B cell (primary cell): ENCODE data around the gene RNLS. TPM values are rescaled to one million over a fixed set of nuclear protein-coding genes. Genes with fewer than 3 reads are reported as not detected.

Source experiments
- ATAC-seq: fragments of 200-7000 bp; cut with Tn5 transposase; one replicate; pipeline ENCODE4 v1.10.0; 2021; ENCODE audit warnings: low read depth, mild to moderate bottlenecking, moderate number of reproducible peaks, moderate library complexity
- CTCF ChIA-PET: fragments of 350-600 bp; sonication (Branson Sonifier 250); formaldehyde crosslinking; loops from one replicate; lab custom pipeline; 2021; ENCODE audit warnings: antibody characterized with exemption, inconsistent platforms; lab: Charles Lee
- POLR2A ChIA-PET: fragments of 350-600 bp; sonication (Branson Sonifier 250); formaldehyde crosslinking; loops from one replicate; lab custom pipeline; 2021; ENCODE audit warnings: antibody characterized with exemption; lab: Charles Lee
- DNase-seq: peaks from one replicate; pipeline ENCODE4 v3.0.0; 2013
- H2AFZ ChIP-seq: 2 replicates; pipeline ENCODE4 v1.6.1; 2012; ENCODE audit warnings: mild to moderate bottlenecking, low read depth, low read length; ENCODE audit not compliant: insufficient read depth, poor library complexity, severe bottlenecking
- H3K27ac ChIP-seq, 2 donors: 1 replicate in 1 of 2; 2 replicates in 1 of 2; pipeline ENCODE4 v1.5.1; 2012 to 2013; ENCODE audit warnings: low read length in 2 of 2, mild to moderate bottlenecking in 2 of 2, moderate library complexity in 1 of 2
- H3K27me3 ChIP-seq, 4 experiments: fragments of 200-600 bp in 1 of 4; sonication (generic) in 1 of 4; replicated peaks in 1 of 4; 1 replicate in 2 of 4; 2 replicates in 2 of 4; pipeline versions ENCODE4 v1.6.1 to v1.7.0; 2013 to 2016; ENCODE audit warnings: low read length in 3 of 4, mild to moderate bottlenecking in 2 of 4, mixed read lengths in 1 of 4, moderate library complexity in 1 of 4; ENCODE audit not compliant: insufficient read depth in 4 of 4, control insufficient read depth in 3 of 4; ENCODE audit errors: control extremely low read depth in 1 of 4
- H3K36me3 ChIP-seq, 2 experiments: replicated peaks in 1 of 2; 1 replicate in 1 of 2; 2 replicates in 1 of 2; pipeline versions ENCODE4 v1.6.1 to v1.7.1; 2013; ENCODE audit warnings: low read length in 1 of 2; ENCODE audit not compliant: insufficient read depth in 2 of 2, control insufficient read depth in 1 of 2; ENCODE audit errors: control extremely low read depth in 1 of 2, extremely low read depth in 1 of 2
- H3K4me1 ChIP-seq, 2 donors: fragments of 200-600 bp in 1 of 2; sonication (generic) in 1 of 2; 1 replicate in 1 of 2; 2 replicates in 1 of 2; pipeline versions ENCODE4 v1.5.1 to v1.6.1; 2013 to 2017; ENCODE audit warnings: low read length in 2 of 2; ENCODE audit not compliant: control insufficient read depth in 2 of 2, insufficient read depth in 2 of 2
- H3K4me2 ChIP-seq: replicated peaks from 2 replicates; pipeline ENCODE3; 2012; ENCODE audit warnings: mild to moderate bottlenecking, low read depth, low read length; ENCODE audit not compliant: poor library complexity, severe bottlenecking
- H3K4me3 ChIP-seq, 5 experiments: fragments of 200-600 bp in 1 of 5; sonication (generic) in 1 of 5; 1 replicate in 3 of 5; 2 replicates in 2 of 5; pipeline versions ENCODE4 v1.5.1 to v1.7.0; 2011 to 2016; ENCODE audit warnings: low read length in 4 of 5, mild to moderate bottlenecking in 4 of 5, low read depth in 2 of 5, control low read depth in 1 of 5, moderate library complexity in 1 of 5; ENCODE audit not compliant: insufficient read depth in 1 of 5; ENCODE audit errors: control extremely low read depth in 1 of 5, extremely low read depth in 1 of 5
- H3K79me2 ChIP-seq: fragments of 200-600 bp; sonication (generic); one replicate; pipeline ENCODE4 v1.6.0; 2016; ENCODE audit warnings: low read length; ENCODE audit not compliant: control insufficient read depth, insufficient read depth
- H3K9ac ChIP-seq: fragments of 200-600 bp; sonication (generic); 2 replicates; pipeline ENCODE4 v1.6.1; 2017; ENCODE audit warnings: mild to moderate bottlenecking, low read length, moderate library complexity
- H3K9me3 ChIP-seq, 3 donors: one replicate each; pipeline versions ENCODE4 v1.6.1 to v1.7.1; 2013; ENCODE audit warnings: low read length in 2 of 3; ENCODE audit not compliant: control insufficient read depth in 2 of 3, insufficient read depth in 1 of 3; ENCODE audit errors: control extremely low read depth in 1 of 3
- H4K20me1 ChIP-seq: 2 replicates; pipeline ENCODE4 v1.6.0; 2012; ENCODE audit warnings: mild to moderate bottlenecking, low read length; ENCODE audit not compliant: insufficient read depth, control insufficient read depth, poor library complexity, severe bottlenecking
- H3K27ac Mint-ChIP-seq: one replicate; pipeline ENCODE4 v1.8.0; 2021; ENCODE audit warnings: mixed read lengths
- H3K27me3 Mint-ChIP-seq: one replicate; pipeline ENCODE4 v1.8.0; 2021; ENCODE audit warnings: mixed read lengths
- H3K4me1 Mint-ChIP-seq: one replicate; pipeline ENCODE4 v1.8.0; 2021; ENCODE audit warnings: mixed read lengths
- H3K4me3 Mint-ChIP-seq: one replicate; pipeline ENCODE4 v1.8.0; 2021; ENCODE audit warnings: mixed read lengths
- H3K9me3 Mint-ChIP-seq: one replicate; pipeline ENCODE4 v1.8.0; 2022; ENCODE audit warnings: mixed read lengths; ENCODE audit not compliant: insufficient read depth
- CTCF ChIP-seq: fragments of 200-600 bp; IDR thresholded peaks from one replicate; pipeline ENCODE4 v1.8.0; 2022; ENCODE audit warnings: antibody characterized with exemption, mild to moderate bottlenecking
- EZH2 ChIP-seq: IDR thresholded peaks from 2 replicates; pipeline ENCODE4 v1.6.1; 2012; ENCODE audit warnings: borderline replicate concordance, low read depth, mild to moderate bottlenecking, moderate library complexity, low read length; ENCODE audit not compliant: insufficient read depth, poor library complexity, severe bottlenecking
- WGBS: methylation state at CpG from one replicate; pipeline ENCODE4 v1.1.5; 2013; ENCODE audit warnings: missing lambda C conversion rate; ENCODE audit not compliant: insufficient coverage; 5-methylcytosine and 5-hydroxymethylcytosine counted together
- intact Hi-C: fragments of 100-400 bp; cut with micrococcal nuclease; formaldehyde crosslinking; loops from one replicate; pipeline ENCODE4 v1.10.0; 2022
- polyA plus RNA-seq: library from polyadenylated mRNA; depleted of rRNA; stranded (reverse); fragments of >200 nt; gene quantifications from 2 replicates; pipeline ENCODE4 v1.2.3, GENCODE V29; 2012
- total RNA-seq, 2 donors: library from RNA; stranded (reverse); fragments of 120-200 nt in 1 of 2; gene quantifications; 1 replicate in 1 of 2; 2 replicates in 1 of 2; pipeline versions ENCODE4 v1.2.3 to v1.2.4, GENCODE V29; 2013 to 2022

RNLS gene
- total and polyA plus RNA-seq, 2 donors (not counting 1 experiment from before 2014, with no cell fraction given) = 3.5 to 7.5 TPM

DNA sequence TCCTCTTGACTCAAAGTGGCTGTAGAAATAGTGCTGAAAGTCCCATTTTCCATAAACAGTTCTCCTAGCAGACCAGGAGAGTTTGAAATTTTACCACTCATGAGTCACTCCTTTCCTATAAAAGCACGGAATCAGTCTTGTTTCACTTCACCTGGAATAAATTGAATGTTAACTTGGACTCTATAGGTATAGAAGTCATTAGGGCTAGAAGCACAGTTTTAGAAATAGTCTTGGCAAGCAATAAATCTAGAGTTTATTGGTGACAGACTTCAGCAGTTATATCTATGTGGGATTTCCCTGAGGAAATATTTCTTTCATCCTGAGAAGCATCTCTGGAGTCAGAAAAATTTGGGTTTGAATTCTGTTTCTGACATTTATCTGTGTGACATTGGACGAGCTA, 212.4 kb downstream of the RNLS start:
- H3K27me3 Mint-ChIP-seq = no peaks in the 10 kb centered on the region
- Histone ChIP-seq H2AFZ (no peak overlapping the region), H3K4me1 (no peaks in the 10 kb centered on the region), H3K79me2 (no peaks in the 10 kb centered on the region), H3K27ac (no peak overlapping the region), H3K9ac (no peak overlapping the region), H3K4me3 (no peak overlapping the region), H3K27me3 (no peaks in the 10 kb centered on the region), H3K9me3 (no peaks in the 10 kb centered on the region), H3K36me3 (no peaks in the 10 kb centered on the region), H3K4me2 (no peak overlapping the region), H4K20me1 (no peaks in the 10 kb centered on the region)
- intact Hi-C loops = no loop called here
- ChIA-PET POLR2A (no interaction called here), CTCF (no interaction called here)
- no peaks in the 10 kb centered on the region for H3K9me3 Mint-ChIP-seq
- TF ChIP-seq EZH2 (no peak), CTCF (no peak)
- no peak overlapping the region for H3K4me3 Mint-ChIP-seq
- H3K27ac Mint-ChIP-seq = no peak overlapping the region
- peaks cover 5% of the 10 kb centered on the region for H3K4me1 Mint-ChIP-seq
- WGBS = no CpG with 5 or more reads among the region's 2 CpGs
- DNase-seq (no peak), ATAC-seq (no peak)

GRCh38 chr10:88366772-88367171, 216.3 kb downstream of the RNLS start:
- ATAC-seq = no peak
- intact Hi-C loops = no loop called here
- Histone ChIP-seq H4K20me1 (no peaks in the 10 kb centered on the region), H3K4me2 (no peak overlapping the region), H3K79me2 (no peaks in the 10 kb centered on the region), H3K9ac (no peak overlapping the region), H2AFZ (no peak overlapping the region), H3K27ac (no peak overlapping the region), H3K36me3 (no peaks in the 10 kb centered on the region), H3K9me3 (no peaks in the 10 kb centered on the region), H3K4me1 (no peaks in the 10 kb centered on the region), H3K27me3 (no peaks in the 10 kb centered on the region), H3K4me3 (no peak overlapping the region)
- no peaks in the 10 kb centered on the region for H3K9me3 Mint-ChIP-seq
- H3K4me1 Mint-ChIP-seq = peaks cover 3% of the 10 kb centered on the region
- WGBS = 100% methylated on average over 1 of the region's 2 CpGs
- ChIA-PET POLR2A (no interaction called here), CTCF (interaction anchor here (1.4 kb wide), 1 partner anchor 35 kb away, joined by 5 read pairs; no protein-coding TSS in a partner anchor)
- no peaks in the 10 kb centered on the region for H3K27me3 Mint-ChIP-seq
- TF ChIP-seq CTCF (no peak), EZH2 (no peak)
- no peak overlapping the region for H3K27ac Mint-ChIP-seq
- no peak for DNase-seq
- no peak overlapping the region for H3K4me3 Mint-ChIP-seq
